ENCODE data around the gene TMIGD2. TPM values are rescaled to one million over a fixed set of nuclear protein-coding genes. Genes with fewer than 3 reads are reported as not detected.
"Not testable (repeated sequence)": the region's sequence is repeated elsewhere in the genome, so short reads cannot be mapped to it uniquely, and the experiment has no call there.

TMIGD2 gene
- total RNA-seq, 4 donors from 2014 or later = 0.22 to 0.76 (median 0.38) TPM; not detected in 1

GRCh38 chr19:4258181-4258580 lies 44.0 kb downstream of the TMIGD2 start:
- Histone ChIP-seq H3K4me3 (no peak overlapping the region), H3K27me3 (no peaks in the 10 kb centered on the region), H3K27ac (no peak overlapping the region), H3K9me3 (peaks cover 0 to 7% (median 4%) of the 10 kb centered on the region in 3 donors), H3K36me3 (peaks cover 48 to 100% (median 60%) of the 10 kb centered on the region in 3 donors), H3K4me1 (no peaks in the 10 kb centered on the region)
- intact Hi-C loops (cut with DNase I) = no loop called here
- TF ChIP-seq, protein P1, sequence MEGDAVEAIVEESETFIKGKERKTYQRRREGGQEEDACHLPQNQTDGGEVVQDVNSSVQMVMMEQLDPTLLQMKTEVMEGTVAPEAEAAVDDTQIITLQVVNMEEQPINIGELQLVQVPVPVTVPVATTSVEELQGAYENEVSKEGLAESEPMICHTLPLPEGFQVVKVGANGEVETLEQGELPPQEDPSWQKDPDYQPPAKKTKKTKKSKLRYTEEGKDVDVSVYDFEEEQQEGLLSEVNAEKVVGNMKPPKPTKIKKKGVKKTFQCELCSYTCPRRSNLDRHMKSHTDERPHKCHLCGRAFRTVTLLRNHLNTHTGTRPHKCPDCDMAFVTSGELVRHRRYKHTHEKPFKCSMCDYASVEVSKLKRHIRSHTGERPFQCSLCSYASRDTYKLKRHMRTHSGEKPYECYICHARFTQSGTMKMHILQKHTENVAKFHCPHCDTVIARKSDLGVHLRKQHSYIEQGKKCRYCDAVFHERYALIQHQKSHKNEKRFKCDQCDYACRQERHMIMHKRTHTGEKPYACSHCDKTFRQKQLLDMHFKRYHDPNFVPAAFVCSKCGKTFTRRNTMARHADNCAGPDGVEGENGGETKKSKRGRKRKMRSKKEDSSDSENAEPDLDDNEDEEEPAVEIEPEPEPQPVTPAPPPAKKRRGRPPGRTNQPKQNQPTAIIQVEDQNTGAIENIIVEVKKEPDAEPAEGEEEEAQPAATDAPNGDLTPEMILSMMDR (IDR thresholded peaks at IDR 0.05) = no peak
- TF ChIP-seq POLR2A (IDR thresholded peaks at IDR 0.05) = no peak
- DNase-seq = no peak
- 93 to 98% methylated on average over 13 to 18 of the region's 28 CpGs for WGBS, 2 donors

- Histone ChIP-seq H3K36me3 (peaks cover 49 to 100% (median 55%) of the 10 kb centered on the region in 3 donors), H3K27me3 (no peaks in the 10 kb centered on the region), H3K27ac (no peak overlapping the region), H3K9me3 (peaks cover 0 to 7% (median 4%) of the 10 kb centered on the region in 3 donors), H3K4me1 (no peaks in the 10 kb centered on the region), H3K4me3 (no peak overlapping the region)
- 82 to 90% methylated on average over 6 of the region's 6 CpGs for WGBS, 2 donors
- TF ChIP-seq POLR2A (IDR thresholded peaks at IDR 0.05) = no peak
- TF ChIP-seq, protein P1 (IDR thresholded peaks at IDR 0.05) = no peak
- intact Hi-C loops (cut with DNase I) = no loop called here
- DNase-seq = no peak
Measured at GRCh38 chr19:4257025-4257424, 45.2 kb downstream of the TMIGD2 start.

DNA sequence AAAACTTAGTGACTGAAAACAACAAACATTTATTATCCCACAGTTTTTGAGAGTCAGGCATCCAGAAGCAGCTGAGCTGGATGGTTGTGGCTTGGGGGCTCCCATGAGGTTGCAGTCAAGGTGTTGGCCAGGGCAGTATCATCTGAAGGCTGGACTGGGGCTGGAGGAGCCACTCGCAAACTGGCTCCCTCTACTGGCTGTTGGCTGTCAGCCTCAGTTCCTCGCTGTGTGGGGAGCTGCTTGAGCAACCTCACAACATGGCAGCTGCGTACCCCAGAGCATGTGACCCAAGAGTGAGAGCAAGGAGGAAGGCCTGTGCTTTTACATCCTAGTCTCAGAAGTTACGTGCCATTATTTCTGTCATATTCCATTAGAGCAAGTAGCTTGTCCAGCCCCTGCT lies 45.6 kb downstream of the TMIGD2 start:
- Histone ChIP-seq H3K36me3 (peaks cover 45 to 100% (median 51%) of the 10 kb centered on the region in 3 donors), H3K9me3 (peaks cover 0 to 7% (median 4%) of the 10 kb centered on the region in 3 donors)
- WGBS, 2 donors = 93 to 96% methylated on average over 3 of the region's 4 CpGs

GRCh38 chr19:4246767-4247593 lies 55.2 kb downstream of the TMIGD2 start, which contains the start of gene YJU2:
TSS of gene YJU2 (plus strand) at chr19:4247080. CDS start at chr19:4247147, 67 bp downstream.
- Histone ChIP-seq H3K9me3 (peaks cover 0 to 7% (median 0%) of the 10 kb centered on the region in 3 donors), H3K36me3 (peaks cover 14 to 37% (median 20%) of the 10 kb centered on the region in 3 donors), H3K4me1 (peaks cover 11 to 18% (median 12%) of the 10 kb centered on the region in 3 donors), H3K4me3 (peak within 1 kb of the TSS; percentile 59 to 88 (median 68)), H3K27ac (peak within 1 kb of the TSS; percentile 95 to 99 (median 96)), H3K27me3 (no peaks in the 10 kb centered on the region)
- WGBS, 2 donors = 0 to 1% methylated on average over 29 to 31 of the region's 45 CpGs
- DNase-seq = peak; percentile 96
- TF ChIP-seq, protein P1 (IDR thresholded peaks at IDR 0.05) = peak in 5 of 6 experiments; percentile 21 to 57 (median 41)
- peak in 1 of 4 donors; percentile 48 for TF ChIP-seq POLR2A (IDR thresholded peaks at IDR 0.05)
- intact Hi-C loops (cut with DNase I) = no loop called here

More for the DNA sequence above, 45.6 kb downstream of the TMIGD2 start:
- Histone ChIP-seq H3K27me3 (no peaks in the 10 kb centered on the region), H3K4me3 (no peak overlapping the region), H3K4me1 (no peaks in the 10 kb centered on the region), H3K27ac (no peak overlapping the region)
- intact Hi-C loops (cut with DNase I) = no loop called here
- no peak for DNase-seq
- TF ChIP-seq, protein P1 (IDR thresholded peaks at IDR 0.05) = no peak
- no peak for TF ChIP-seq POLR2A (IDR thresholded peaks at IDR 0.05)

- H3K27me3 ChIP-seq; H3K4me3 ChIP-seq; H3K27ac ChIP-seq; DNase-seq; intact Hi-C loops (cut with DNase I): not testable (repeated sequence)
- peaks cover 0 to 13% (median 0%) of the 10 kb centered on the region in 3 donors for H3K9me3 ChIP-seq
- H3K4me1 ChIP-seq = peaks cover 11 to 18% (median 12%) of the 10 kb centered on the region in 3 donors
- 97 to 98% methylated on average over 6 of the region's 6 CpGs for WGBS, 2 donors
- peaks cover 9 to 27% (median 15%) of the 10 kb centered on the region in 3 donors for H3K36me3 ChIP-seq
Measured at GRCh38 chr19:4245938-4246337, 56.3 kb downstream of the TMIGD2 start.

Other genes starting within 250 kb of the TMIGD2 start
- gene ZBTB7A, start 235.5 kb downstream of the TMIGD2 start, total RNA-seq = 100 to 1,000 TPM in 1 of 4 donors, 10 to 100 TPM in 3; 60.5 to 187 (median 81.2) TPM
- gene MAP2K2, start 178.3 kb downstream of the TMIGD2 start, total RNA-seq = 100 to 1,000 TPM in 1 of 4 donors, 10 to 100 TPM in 3; 76.9 to 128 (median 93.8) TPM
- not detected for gene CREB3L3, start 148.8 kb downstream of the TMIGD2 start, total RNA-seq
- gene SIRT6, start 119.8 kb downstream of the TMIGD2 start, total RNA-seq = 10 to 100 TPM in 3 of 4 donors, 1 to 10 TPM in 1; 9.0 to 23.3 (median 18.3) TPM
- gene ANKRD24, start 119.7 kb downstream of the TMIGD2 start, total RNA-seq = 1 to 10 TPM in 1 of 4 donors, under 1 TPM in 3; 0.04 to 2.0 (median 0.44) TPM
- gene EBI3, start 72.9 kb downstream of the TMIGD2 start, total RNA-seq = 1 to 10 TPM in 1 of 4 donors, under 1 TPM in 3; 0.27 to 5.0 (median 0.44) TPM
- gene YJU2, start 55.3 kb downstream of the TMIGD2 start, total RNA-seq = 10 to 100 TPM; 18.5 to 33.0 (median 23.2) TPM
- not detected for gene SHD, start 23.1 kb downstream of the TMIGD2 start, total RNA-seq
- gene FSD1, start 2.2 kb upstream of the TMIGD2 start, total RNA-seq = under 1 TPM in 2 of 4 donors, not detected in 2; 0.18 to 0.61 TPM
- 100 to 1,000 TPM in 1 of 4 donors, 10 to 100 TPM in 3; 61.4 to 131 (median 82.5) TPM for gene STAP2, start 36.4 kb upstream of the TMIGD2 start, total RNA-seq
- gene MPND, start 41.2 kb upstream of the TMIGD2 start, total RNA-seq = 10 to 100 TPM in 1 of 4 donors, 1 to 10 TPM in 3; 2.5 to 11.1 (median 6.5) TPM
- 100 to 1,000 TPM in 2 of 4 donors, 10 to 100 TPM in 2; 67.4 to 131 (median 91.2) TPM for gene SH3GL1, start 98.2 kb upstream of the TMIGD2 start, total RNA-seq
- 10 to 100 TPM in 3 of 4 donors, 1 to 10 TPM in 1; 7.6 to 20.9 (median 11.9) TPM for gene CHAF1A, start 100.3 kb upstream of the TMIGD2 start, total RNA-seq
- gene UBXN6, start 155.4 kb upstream of the TMIGD2 start, total RNA-seq = 10 to 100 TPM; 40.7 to 72.9 (median 50.8) TPM
- 10 to 100 TPM; 18.4 to 28.8 (median 20.5) TPM for gene HDGFL2, start 169.9 kb upstream of the TMIGD2 start, total RNA-seq
- 1 to 10 TPM; 1.4 to 6.7 (median 2.4) TPM for gene PLIN4, start 216.1 kb upstream of the TMIGD2 start, total RNA-seq
- gene PLIN5, start 232.8 kb upstream of the TMIGD2 start, total RNA-seq = 10 to 100 TPM in 1 of 4 donors, 1 to 10 TPM in 3; 1.9 to 12.9 (median 5.2) TPM
- gene LRG1, start 237.6 kb upstream of the TMIGD2 start, total RNA-seq = 10 to 100 TPM in 3 of 4 donors, 1 to 10 TPM in 1; 3.8 to 53.0 (median 21.1) TPM